Suprapubic skin (tissue), 4 donors: ENCODE data around the gene COX10. TPM values are rescaled to one million over a fixed set of nuclear protein-coding genes. Genes with fewer than 3 reads are reported as not detected.

Experiments
- DNase-seq, 2 donors: peaks; one replicate each; pipeline ENCODE4 v3.0.0-alpha.2; 2019; ENCODE audit warnings: low spot score in 2 of 2
- H3K27ac ChIP-seq: fragments of 200-600 bp; sonication (generic); one replicate; pipeline ENCODE4 v1.5.1; 2019
- H3K27me3 ChIP-seq: fragments of 200-600 bp; sonication (generic); one replicate; pipeline ENCODE4 v1.5.1; 2019
- H3K36me3 ChIP-seq: fragments of 200-600 bp; sonication (generic); one replicate; pipeline ENCODE4 v1.5.1; 2019
- H3K4me1 ChIP-seq: fragments of 200-600 bp; sonication (generic); one replicate; pipeline ENCODE4 v1.5.1; 2019
- H3K4me3 ChIP-seq: fragments of 200-600 bp; sonication (generic); one replicate; pipeline ENCODE4 v1.5.1; 2019; ENCODE audit warnings: mild to moderate bottlenecking
- H3K9me3 ChIP-seq: fragments of 200-600 bp; sonication (generic); one replicate; pipeline ENCODE4 v1.5.1; 2019
- EP300 ChIP-seq: sonication (generic); formaldehyde crosslinking; IDR thresholded peaks from one replicate; pipeline ENCODE4 v1.6.1; 2017; ENCODE audit warnings: antibody characterized with exemption
- POLR2A ChIP-seq, 2 donors: fragments of 450-650 bp; IDR thresholded peaks; one replicate each; pipeline ENCODE4 v1.6.1; 2017; ENCODE audit warnings: antibody characterized with exemption in 2 of 2, mild to moderate bottlenecking in 2 of 2, moderate library complexity in 2 of 2
- POLR2AphosphoS5 ChIP-seq, 3 donors: sonication (generic); formaldehyde crosslinking; IDR thresholded peaks; one replicate each; pipeline ENCODE4 v1.6.1; 2017; ENCODE audit warnings: antibody characterized with exemption in 3 of 3
- WGBS: methylation state at CpG from one replicate; pipeline ENCODE4 v1.1.5; 2018; 5-methylcytosine and 5-hydroxymethylcytosine counted together
- total RNA-seq, 4 donors: library from RNA; depleted of rRNA; stranded (reverse); fragments of >200 nt; gene quantifications; one replicate each; pipeline ENCODE4 v1.1.0, GENCODE V29; 2016
- TF ChIP-seq, protein P1 (sequence below), 2 donors: fragments of 200-600 bp in 1 of 2; fragments of 450-650 bp in 1 of 2; sonication (generic) in 1 of 2; IDR thresholded peaks; one replicate each; pipeline ENCODE4 v1.5.1; 2016 to 2019; ENCODE audit warnings: antibody characterized with exemption in 2 of 2, mild to moderate bottlenecking in 1 of 2, moderate library complexity in 1 of 2

COX10 gene
- total RNA-seq, 4 donors from 2014 or later, result 26.5 to 35.9 (median 32.1) TPM

DNA sequence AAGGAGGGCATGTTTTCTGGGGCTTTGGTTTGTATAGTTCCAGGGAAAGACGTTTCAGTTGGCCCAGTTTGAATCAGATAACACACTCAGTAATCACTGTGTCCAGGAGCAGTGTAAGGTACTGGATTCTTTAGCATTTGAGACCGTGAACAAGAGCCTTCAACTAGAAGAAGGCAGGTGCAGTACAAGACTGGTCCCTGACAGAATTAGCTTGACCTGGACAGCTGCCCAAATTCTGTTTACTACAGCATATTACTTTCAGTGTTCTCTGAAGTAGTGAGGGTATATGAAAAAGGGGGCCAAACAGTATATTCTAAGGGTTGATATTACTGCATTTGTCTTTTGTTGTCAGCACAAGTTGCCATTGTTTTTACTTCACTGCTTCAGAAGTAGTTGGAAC is 81.3 kb downstream of the COX10 start:
- DNase-seq, result no peak
- 51% methylated on average over 2 of the region's 2 CpGs for WGBS

DNA sequence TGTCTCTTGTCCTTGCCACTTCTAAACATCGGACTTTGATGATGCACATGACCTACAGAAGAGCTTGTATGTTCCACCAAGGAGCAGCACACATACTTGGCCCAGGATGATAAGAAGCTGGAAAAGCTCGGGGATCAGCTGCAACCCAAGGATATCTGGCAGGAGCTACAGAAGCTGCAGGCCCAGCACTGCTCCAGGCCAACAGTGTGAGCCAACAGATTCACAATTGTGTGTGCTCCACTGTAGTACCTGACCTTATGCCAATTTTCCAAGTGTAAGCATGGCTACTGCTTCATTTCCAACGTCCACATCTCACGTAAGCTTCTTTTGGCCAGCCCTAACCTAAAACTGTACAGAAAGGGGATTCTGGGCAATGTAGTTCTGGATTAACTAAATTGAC is 83.4 kb downstream of the COX10 start:
- H3K4me3 ChIP-seq, result no peak overlapping the region
- H3K27ac ChIP-seq, result no peak overlapping the region
- no peaks in the 10 kb centered on the region for H3K36me3 ChIP-seq
- H3K27me3 ChIP-seq, result no peaks in the 10 kb centered on the region
- DNase-seq, result no peak
- H3K9me3 ChIP-seq, result no peaks in the 10 kb centered on the region
- no peak for TF ChIP-seq POLR2AphosphoS5 (IDR thresholded peaks at IDR 0.05)
- TF ChIP-seq, protein P1, sequence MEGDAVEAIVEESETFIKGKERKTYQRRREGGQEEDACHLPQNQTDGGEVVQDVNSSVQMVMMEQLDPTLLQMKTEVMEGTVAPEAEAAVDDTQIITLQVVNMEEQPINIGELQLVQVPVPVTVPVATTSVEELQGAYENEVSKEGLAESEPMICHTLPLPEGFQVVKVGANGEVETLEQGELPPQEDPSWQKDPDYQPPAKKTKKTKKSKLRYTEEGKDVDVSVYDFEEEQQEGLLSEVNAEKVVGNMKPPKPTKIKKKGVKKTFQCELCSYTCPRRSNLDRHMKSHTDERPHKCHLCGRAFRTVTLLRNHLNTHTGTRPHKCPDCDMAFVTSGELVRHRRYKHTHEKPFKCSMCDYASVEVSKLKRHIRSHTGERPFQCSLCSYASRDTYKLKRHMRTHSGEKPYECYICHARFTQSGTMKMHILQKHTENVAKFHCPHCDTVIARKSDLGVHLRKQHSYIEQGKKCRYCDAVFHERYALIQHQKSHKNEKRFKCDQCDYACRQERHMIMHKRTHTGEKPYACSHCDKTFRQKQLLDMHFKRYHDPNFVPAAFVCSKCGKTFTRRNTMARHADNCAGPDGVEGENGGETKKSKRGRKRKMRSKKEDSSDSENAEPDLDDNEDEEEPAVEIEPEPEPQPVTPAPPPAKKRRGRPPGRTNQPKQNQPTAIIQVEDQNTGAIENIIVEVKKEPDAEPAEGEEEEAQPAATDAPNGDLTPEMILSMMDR (IDR thresholded peaks at IDR 0.05), result no peak
- WGBS, result 53% methylated on average over 4 of the region's 4 CpGs
- H3K4me1 ChIP-seq, result no peaks in the 10 kb centered on the region

More for the DNA sequence above, 81.3 kb downstream of the COX10 start:
- Histone ChIP-seq H3K9me3 (no peaks in the 10 kb centered on the region), H3K4me1 (no peaks in the 10 kb centered on the region), H3K36me3 (no peaks in the 10 kb centered on the region), H3K27ac (no peak overlapping the region), H3K27me3 (no peaks in the 10 kb centered on the region), H3K4me3 (no peak overlapping the region)
- TF ChIP-seq EP300, result no peak

DNA sequence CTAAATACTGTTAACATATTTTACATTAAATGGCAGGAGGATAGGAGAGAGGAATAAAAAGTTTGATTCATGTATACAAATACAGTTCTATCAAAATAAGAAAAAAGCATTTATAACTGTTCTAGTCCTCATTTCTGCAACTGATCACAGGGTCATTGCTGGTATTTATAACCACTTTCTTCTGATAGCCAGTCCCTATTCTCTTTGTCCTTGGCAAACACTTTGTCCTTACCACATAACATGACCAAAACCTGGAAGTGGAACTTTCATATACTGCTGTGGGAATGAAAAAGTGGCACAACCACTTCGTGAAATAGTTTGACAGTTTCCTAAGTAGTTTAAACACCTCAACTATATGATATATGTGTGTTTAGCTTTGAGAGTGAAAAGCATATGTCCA is 84.1 kb downstream of the COX10 start:
- Histone ChIP-seq H3K36me3 (no peaks in the 10 kb centered on the region), H3K4me1 (no peaks in the 10 kb centered on the region), H3K27ac (no peak overlapping the region), H3K27me3 (no peaks in the 10 kb centered on the region), H3K4me3 (no peak overlapping the region), H3K9me3 (no peaks in the 10 kb centered on the region)
- no peak for DNase-seq
- TF ChIP-seq EP300 (no peak), POLR2A (IDR thresholded peaks at IDR 0.05) (no peak), POLR2AphosphoS5 (IDR thresholded peaks at IDR 0.05) (no peak)
- TF ChIP-seq, protein P1 (IDR thresholded peaks at IDR 0.05), result no peak
- 76% methylated on average over 1 of the region's 1 CpG for WGBS

DNA sequence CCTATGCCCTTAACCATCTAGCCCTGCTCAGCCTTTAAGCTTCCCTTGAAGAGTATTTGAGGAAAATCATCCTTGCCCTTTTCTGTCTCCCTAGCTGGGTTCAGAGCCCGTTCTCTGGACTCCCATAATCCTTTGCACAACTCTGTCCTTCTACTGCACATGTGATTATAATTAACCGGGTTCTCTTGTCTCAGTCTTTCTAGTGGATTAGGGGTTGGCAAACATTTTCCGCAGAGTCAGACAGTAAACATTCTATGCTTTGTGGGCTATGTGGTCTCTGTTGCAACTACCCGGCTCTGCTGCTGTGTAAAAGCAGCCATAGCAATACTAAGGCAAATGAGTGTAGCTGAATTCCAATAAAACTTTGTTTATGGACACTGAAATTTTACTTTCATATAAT is 87.4 kb downstream of the COX10 start:
- no peak overlapping the region for H3K4me3 ChIP-seq
- H3K27ac ChIP-seq, result no peak overlapping the region
- peaks cover 6% of the 10 kb centered on the region for H3K36me3 ChIP-seq
- H3K9me3 ChIP-seq, result no peaks in the 10 kb centered on the region
- H3K27me3 ChIP-seq, result no peaks in the 10 kb centered on the region
- DNase-seq, result no peak
- WGBS, result 51% methylated on average over 4 of the region's 4 CpGs
- no peaks in the 10 kb centered on the region for H3K4me1 ChIP-seq
- TF ChIP-seq EP300 (no peak), POLR2A (IDR thresholded peaks at IDR 0.05) (no peak), POLR2AphosphoS5 (IDR thresholded peaks at IDR 0.05) (no peak)
- TF ChIP-seq, protein P1 (IDR thresholded peaks at IDR 0.05), result no peak

DNA sequence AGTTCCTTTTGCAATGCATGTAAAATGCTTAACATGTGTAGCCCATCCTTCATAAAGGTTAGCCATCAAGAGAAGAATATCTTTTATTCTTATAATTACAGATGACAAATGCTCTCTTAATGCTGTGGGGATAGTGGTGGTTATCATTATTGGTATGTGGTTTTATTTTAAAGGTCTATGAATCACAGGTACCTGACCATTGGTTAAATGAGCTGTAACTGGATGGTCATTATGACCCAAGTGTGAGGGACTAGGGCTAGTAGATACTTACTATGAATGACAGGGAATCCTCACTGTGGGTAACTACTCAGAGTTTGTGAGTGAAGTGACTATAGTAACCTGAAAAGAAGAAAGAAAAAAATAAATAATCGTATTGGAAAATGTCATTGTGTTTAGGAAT is 88.5 kb downstream of the COX10 start:
- H3K36me3 ChIP-seq, result peaks cover 6% of the 10 kb centered on the region
- TF ChIP-seq EP300 (no peak), POLR2A (IDR thresholded peaks at IDR 0.05) (no peak), POLR2AphosphoS5 (IDR thresholded peaks at IDR 0.05) (no peak)
- TF ChIP-seq, protein P1 (IDR thresholded peaks at IDR 0.05), result no peak
- H3K4me1 ChIP-seq, result no peaks in the 10 kb centered on the region
- 97% methylated on average over 1 of the region's 1 CpG for WGBS
- H3K9me3 ChIP-seq, result no peaks in the 10 kb centered on the region
- H3K27ac ChIP-seq, result no peak overlapping the region
- no peak for DNase-seq
- H3K27me3 ChIP-seq, result no peaks in the 10 kb centered on the region
- H3K4me3 ChIP-seq, result no peak overlapping the region

DNA sequence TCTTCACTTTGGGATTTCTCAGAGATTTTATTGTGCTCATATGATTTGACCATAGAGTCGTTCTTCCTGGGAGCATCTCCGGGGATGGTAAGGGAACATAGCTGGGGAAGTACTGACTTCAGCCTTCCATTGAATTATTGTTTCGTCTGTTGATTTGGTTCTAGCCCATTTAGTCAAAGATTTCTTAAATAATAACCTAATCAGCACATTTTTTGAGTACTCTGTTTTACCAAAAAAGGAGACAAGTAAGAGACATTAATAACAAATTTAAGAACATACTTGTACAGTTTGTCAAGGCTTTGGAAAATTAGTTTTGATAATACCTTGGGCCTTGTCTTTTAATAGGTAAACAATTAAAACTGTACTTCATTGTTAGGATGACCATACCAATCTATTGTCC is 89.4 kb downstream of the COX10 start:
- H3K36me3 ChIP-seq, result peaks cover 6% of the 10 kb centered on the region
- H3K9me3 ChIP-seq, result no peaks in the 10 kb centered on the region
- H3K4me3 ChIP-seq, result no peak overlapping the region
- H3K27ac ChIP-seq, result no peak overlapping the region
- DNase-seq, result no peak
- no peak for TF ChIP-seq POLR2A (IDR thresholded peaks at IDR 0.05)
- TF ChIP-seq, protein P1 (IDR thresholded peaks at IDR 0.05), result no peak
- TF ChIP-seq POLR2AphosphoS5 (IDR thresholded peaks at IDR 0.05), result no peak
- no peak for TF ChIP-seq EP300
- H3K4me1 ChIP-seq, result no peaks in the 10 kb centered on the region
- no peaks in the 10 kb centered on the region for H3K27me3 ChIP-seq
- 74% methylated on average over 3 of the region's 3 CpGs for WGBS
